SK-N-MC (cell line): ENCODE results near the gene ZDHHC19.

Experiments used
- EZH2 ChIP-seq: fragments of 200-600 bp; sonication (generic); IDR thresholded peaks from one replicate; pipeline ENCODE4 v1.6.1; 2017; ENCODE audit warnings: antibody characterized with exemption
- FOXP2 ChIP-seq: optimal IDR thresholded peaks from 2 replicates; pipeline ENCODE3; 2011; ENCODE audit warnings: mild to moderate bottlenecking, moderate library complexity; ENCODE audit not compliant: insufficient read depth; ENCODE audit errors: extremely low read length, control extremely low read depth
- POLR2AphosphoS5 ChIP-seq: IDR thresholded peaks from 2 replicates; pipeline ENCODE4 v1.6.1; 2012; ENCODE audit warnings: mild to moderate bottlenecking, low read depth, low read length, borderline replicate concordance

- TF ChIP-seq EZH2 = no peak
- no peak for TF ChIP-seq POLR2AphosphoS5
- TF ChIP-seq FOXP2 = no peak
Observed at GRCh38 chr3:196159526-196159925, 51.7 kb downstream of the ZDHHC19 start.
